Naive thymus-derived CD4-positive, alpha-beta T cell (primary cell): ENCODE results near the gene GLIPR1L2. TPM values are rescaled to one million over a fixed set of nuclear protein-coding genes. Genes with fewer than 3 reads are reported as not detected.
"Not testable (repeated sequence)": the region's sequence is repeated elsewhere in the genome, so short reads cannot be mapped to it uniquely, and the experiment has no call there.

Source experiments
- ATAC-seq: fragments of 150-1000 bp; cut with Tn5 transposase; 2 replicates; pipeline ENCODE4 v1.10.0; 2021; ENCODE audit warnings: mild to moderate bottlenecking, moderate library complexity
- CTCF ChIA-PET: fragments of 350-600 bp; sonication (Branson Sonifier 250); formaldehyde crosslinking; loops from one replicate; lab custom pipeline; 2021; ENCODE audit warnings: antibody characterized with exemption; lab: Charles Lee
- POLR2A ChIA-PET: fragments of 350-600 bp; sonication (Branson Sonifier 250); formaldehyde crosslinking; loops from one replicate; lab custom pipeline; 2021; ENCODE audit warnings: antibody characterized with exemption, inconsistent platforms; lab: Charles Lee
- DNase-seq, 9 donors: peaks; one replicate each; pipeline versions ENCODE4 v3.0.0 to v3.0.0-alpha.2; 2020 to 2022; ENCODE audit warnings: mixed read lengths in 1 of 9
- H3K27ac ChIP-seq: one replicate; pipeline ENCODE4 v1.7.0; 2013; ENCODE audit warnings: mild to moderate bottlenecking, low read depth, low read length, moderate library complexity
- H3K27me3 ChIP-seq, 2 donors: one replicate each; pipeline ENCODE4 v1.7.0; 2013; ENCODE audit warnings: low read length in 2 of 2, mild to moderate bottlenecking in 2 of 2, moderate library complexity in 2 of 2; ENCODE audit not compliant: control insufficient read depth in 2 of 2, insufficient read depth in 2 of 2
- H3K36me3 ChIP-seq, 3 experiments: 1 replicate in 2 of 3; 2 replicates in 1 of 3; pipeline ENCODE4 v1.7.0; 2013; ENCODE audit warnings: low read length in 3 of 3, mild to moderate bottlenecking in 3 of 3, moderate library complexity in 1 of 3; ENCODE audit not compliant: insufficient read depth in 3 of 3, control insufficient read depth in 2 of 3
- H3K4me1 ChIP-seq, 2 donors: one replicate each; pipeline ENCODE4 v1.7.0; 2013; ENCODE audit warnings: low read length in 2 of 2, mild to moderate bottlenecking in 2 of 2, moderate library complexity in 1 of 2; ENCODE audit not compliant: control insufficient read depth in 2 of 2, insufficient read depth in 2 of 2
- H3K4me3 ChIP-seq: 2 replicates; pipeline ENCODE4 v1.7.0; 2013; ENCODE audit warnings: mild to moderate bottlenecking, low read length
- H3K9me3 ChIP-seq, 3 experiments: 1 replicate in 2 of 3; 2 replicates in 1 of 3; pipeline ENCODE4 v1.7.0; 2013; ENCODE audit warnings: low read length in 3 of 3; ENCODE audit not compliant: control insufficient read depth in 2 of 3
- H3K27ac Mint-ChIP-seq, 9 donors: one replicate each; pipeline ENCODE4 v1.8.0; 2020 to 2022; ENCODE audit warnings: mixed read lengths in 9 of 9, mild to moderate bottlenecking in 8 of 9, moderate library complexity in 5 of 9, inconsistent platforms in 2 of 9
- H3K27me3 Mint-ChIP-seq, 5 donors: one replicate each; pipeline ENCODE4 v1.8.0; 2021 to 2022; ENCODE audit warnings: mixed read lengths in 5 of 5, mild to moderate bottlenecking in 1 of 5
- H3K36me3 Mint-ChIP-seq, 5 donors: one replicate each; pipeline ENCODE4 v1.8.0; 2020 to 2022; ENCODE audit warnings: mixed read lengths in 5 of 5, mild to moderate bottlenecking in 3 of 5, inconsistent platforms in 1 of 5
- H3K4me1 Mint-ChIP-seq, 7 donors: one replicate each; pipeline ENCODE4 v1.8.0; 2020 to 2022; ENCODE audit warnings: mixed read lengths in 7 of 7, mild to moderate bottlenecking in 3 of 7, inconsistent platforms in 1 of 7
- H3K4me3 Mint-ChIP-seq, 10 donors: one replicate each; pipeline ENCODE4 v1.8.0; 2020 to 2022; ENCODE audit warnings: mild to moderate bottlenecking in 10 of 10, mixed read lengths in 10 of 10, moderate library complexity in 6 of 10, inconsistent platforms in 2 of 10
- H3K9me3 Mint-ChIP-seq, 11 donors: one replicate each; pipeline ENCODE4 v1.8.0; 2020 to 2022; ENCODE audit warnings: mixed read lengths in 11 of 11, mild to moderate bottlenecking in 4 of 11, inconsistent platforms in 1 of 11, moderate library complexity in 1 of 11
- intact Hi-C, 2 donors: fragments of 100-400 bp; cut with micrococcal nuclease; formaldehyde crosslinking; loops; one replicate each; pipeline ENCODE4 v1.15.1; 2023
- polyA plus RNA-seq, 2 donors: library from polyadenylated mRNA; unstranded; fragments of 300-500 nt; fragmentation: Illumina TruSeq; gene quantifications; one replicate each; pipeline ENCODE4 v1.2.3, GENCODE V29; 2021
- total RNA-seq, 6 experiments: library from RNA in 5 of 6; stranded (reverse) in 5 of 6; gene quantifications; 1 replicate in 5 of 6; 2 replicates in 1 of 6; pipeline ENCODE4 v1.2.3 and lab custom pipeline; 2021 to 2026

Gene GLIPR1L2
- total and polyA plus RNA-seq, 7 experiments from 2014 or later, result 0.22 to 2.3 (median 1.1) TPM

- H3K9me3 Mint-ChIP-seq, result peaks cover 0 to 46% (median 10%) of the 10 kb centered on the region in 11 donors
- Histone ChIP-seq H3K4me3 (no peak overlapping the region), H3K27me3 (no peaks in the 10 kb centered on the region), H3K36me3 (no peaks in the 10 kb centered on the region), H3K9me3 (peaks cover 0 to 3% (median 0%) of the 10 kb centered on the region in 3 experiments), H3K4me1 (peaks cover 0 to 6% of the 10 kb centered on the region in 2 donors), H3K27ac (no peak overlapping the region)
- H3K4me3 Mint-ChIP-seq, result peak overlapping the region in 1 of 10 donors; percentile 19
- H3K27ac Mint-ChIP-seq, result no peak overlapping the region
- peaks cover 0 to 14% (median 0%) of the 10 kb centered on the region in 7 donors for H3K4me1 Mint-ChIP-seq
- peaks cover 5 to 19% (median 12%) of the 10 kb centered on the region in 5 donors for H3K27me3 Mint-ChIP-seq
- intact Hi-C loops, result no loop called here
- ChIA-PET POLR2A (no interaction called here), CTCF (interaction anchor here (0.7 to 1.4 kb wide), 4 partner anchors 47 to 67 kb away, joined by 3 to 8 read pairs (median 4); no protein-coding TSS in a partner anchor)
- DNase-seq, result peak in 1 of 9 donors; percentile 14
- peak; percentile 60 for ATAC-seq
- H3K36me3 Mint-ChIP-seq, result peaks cover 0 to 9% (median 6%) of the 10 kb centered on the region in 5 donors
Observed at GRCh38 chr12:75438059-75438754, 47.3 kb downstream of the GLIPR1L2 start.

GRCh38 chr12:75439048-75439447 is 48.2 kb downstream of the GLIPR1L2 start:
- CTCF ChIA-PET, result interaction anchor here (1.4 kb wide), 1 partner anchor 49 kb away, joined by 8 read pairs; no protein-coding TSS in a partner anchor
- H3K9me3 ChIP-seq, result peaks cover 0 to 3% (median 0%) of the 10 kb centered on the region in 3 experiments
- no peak overlapping the region for H3K27ac ChIP-seq
- no peak overlapping the region for H3K27ac Mint-ChIP-seq
- peaks cover 0 to 46% (median 10%) of the 10 kb centered on the region in 11 donors for H3K9me3 Mint-ChIP-seq
- no peaks in the 10 kb centered on the region for H3K27me3 ChIP-seq
- H3K4me3 ChIP-seq, result no peak overlapping the region
- POLR2A ChIA-PET, result no interaction called here
- peaks cover 0 to 9% (median 6%) of the 10 kb centered on the region in 5 donors for H3K36me3 Mint-ChIP-seq
- peaks cover 7 to 23% (median 12%) of the 10 kb centered on the region in 5 donors for H3K27me3 Mint-ChIP-seq
- intact Hi-C loops, result no loop called here
- H3K36me3 ChIP-seq, result no peaks in the 10 kb centered on the region
- no peak overlapping the region for H3K4me3 Mint-ChIP-seq
- H3K4me1 Mint-ChIP-seq, result peaks cover 0 to 14% (median 0%) of the 10 kb centered on the region in 7 donors
- H3K4me1 ChIP-seq, result peaks cover 0 to 6% of the 10 kb centered on the region in 2 donors
- DNase-seq (no peak), ATAC-seq (no peak)

GRCh38 chr12:75439930-75440329 is 49.0 kb downstream of the GLIPR1L2 start:
- H3K36me3 Mint-ChIP-seq, result peaks cover 0 to 7% (median 6%) of the 10 kb centered on the region in 5 donors

DNA sequence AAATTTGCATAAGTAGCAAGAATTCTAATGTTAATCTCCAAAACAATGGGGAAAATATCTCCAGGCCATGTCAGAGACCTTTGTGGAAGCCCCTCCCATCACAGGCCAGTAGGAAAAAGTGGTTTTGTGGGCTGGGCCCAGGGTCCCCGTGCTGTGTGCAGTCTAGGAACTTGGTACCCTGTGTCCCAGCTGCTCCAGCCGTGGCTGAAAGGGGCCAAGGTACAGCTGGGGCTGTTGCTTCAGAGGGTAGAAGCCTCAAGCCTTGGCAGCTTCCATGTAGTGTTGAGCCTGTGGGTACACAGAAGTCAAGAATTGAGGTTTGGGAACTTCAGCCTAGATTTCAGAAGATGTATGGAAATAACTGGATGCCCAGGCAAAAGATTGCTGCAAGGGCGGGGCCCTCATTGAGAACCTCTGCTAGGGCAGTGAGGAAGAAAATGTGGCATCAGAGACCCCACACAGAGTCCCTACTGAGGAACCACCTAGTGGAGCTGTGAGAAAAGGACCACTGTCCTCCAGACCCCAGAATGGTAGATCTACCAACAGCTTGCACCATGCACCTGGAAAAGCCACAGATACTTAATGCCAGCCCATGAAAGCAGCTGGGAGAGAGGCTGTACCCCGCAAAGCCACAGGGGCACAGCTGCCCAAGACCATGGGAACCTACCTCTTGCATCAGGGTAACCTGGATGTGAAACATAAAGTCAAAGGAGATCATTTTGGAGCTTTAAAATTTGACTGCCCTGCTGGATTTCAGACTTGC is 51.0 kb downstream of the GLIPR1L2 start:
- H3K4me3 ChIP-seq, H3K36me3 ChIP-seq, H3K27ac Mint-ChIP-seq, intact Hi-C loops, H3K9me3 ChIP-seq, H3K27ac ChIP-seq, H3K4me3 Mint-ChIP-seq, H3K4me1 ChIP-seq, POLR2A ChIA-PET, H3K27me3 ChIP-seq, CTCF ChIA-PET, H3K36me3 Mint-ChIP-seq, DNase-seq, ATAC-seq: not testable (repeated sequence)
- peaks cover 0 to 25% (median 6%) of the 10 kb centered on the region in 11 donors for H3K9me3 Mint-ChIP-seq
- peaks cover 7 to 23% (median 14%) of the 10 kb centered on the region in 5 donors for H3K27me3 Mint-ChIP-seq
- peaks cover 0 to 14% (median 0%) of the 10 kb centered on the region in 7 donors for H3K4me1 Mint-ChIP-seq

More at GRCh38 chr12:75439930-75440329, 49.0 kb downstream of the GLIPR1L2 start:
- ChIA-PET POLR2A (no interaction called here), CTCF (interaction anchor here (0.7 kb wide), 1 partner anchor 105 kb away, joined by 3 read pairs; the partner anchor contains the start of gene GLIPR1L1)
- Histone ChIP-seq H3K27ac (no peak overlapping the region), H3K4me3 (no peak overlapping the region), H3K4me1 (peaks cover 0 to 6% of the 10 kb centered on the region in 2 donors), H3K36me3 (no peaks in the 10 kb centered on the region), H3K9me3 (peaks cover 0 to 3% (median 0%) of the 10 kb centered on the region in 3 experiments), H3K27me3 (no peaks in the 10 kb centered on the region)
- no peak for DNase-seq
- no peak overlapping the region for H3K27ac Mint-ChIP-seq
- H3K9me3 Mint-ChIP-seq, result peaks cover 0 to 39% (median 10%) of the 10 kb centered on the region in 11 donors
- peaks cover 7 to 23% (median 12%) of the 10 kb centered on the region in 5 donors for H3K27me3 Mint-ChIP-seq
- intact Hi-C loops, result no loop called here
- ATAC-seq, result no peak
- H3K4me1 Mint-ChIP-seq, result peaks cover 0 to 14% (median 0%) of the 10 kb centered on the region in 7 donors
- H3K4me3 Mint-ChIP-seq, result no peak overlapping the region

DNA sequence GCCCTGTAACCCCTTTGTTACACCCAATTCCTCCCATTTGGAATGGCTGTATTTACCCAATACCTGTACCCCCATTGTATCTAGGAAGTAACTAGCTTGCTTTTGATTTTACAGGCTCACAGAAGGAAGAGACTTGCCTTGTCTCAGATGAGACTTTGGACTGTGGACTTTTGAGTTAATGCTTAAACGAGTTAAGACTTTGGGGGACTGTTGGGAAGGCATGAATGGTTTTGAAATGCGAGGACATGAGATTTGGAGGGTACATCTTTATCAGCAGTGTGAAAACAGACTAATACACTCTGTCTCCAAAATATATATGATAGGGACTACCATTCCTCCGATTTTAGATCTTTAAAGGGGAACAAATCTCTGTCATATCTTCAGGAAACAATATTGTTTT is 51.6 kb downstream of the GLIPR1L2 start:
- H3K27me3 ChIP-seq, H3K9me3 ChIP-seq, DNase-seq, H3K27ac Mint-ChIP-seq, intact Hi-C loops, H3K4me3 ChIP-seq, H3K36me3 Mint-ChIP-seq, ATAC-seq, CTCF ChIA-PET, H3K4me1 ChIP-seq, H3K4me3 Mint-ChIP-seq, H3K36me3 ChIP-seq, H3K27ac ChIP-seq, POLR2A ChIA-PET: not testable (repeated sequence)
- H3K27me3 Mint-ChIP-seq, result peaks cover 7 to 23% (median 14%) of the 10 kb centered on the region in 5 donors
- peaks cover 0 to 19% (median 5%) of the 10 kb centered on the region in 11 donors for H3K9me3 Mint-ChIP-seq
- peaks cover 0 to 13% (median 0%) of the 10 kb centered on the region in 7 donors for H3K4me1 Mint-ChIP-seq

- intact Hi-C loops, result no loop called here
- Histone ChIP-seq H3K4me3 (no peak overlapping the region), H3K9me3 (no peaks in the 10 kb centered on the region), H3K27ac (no peak overlapping the region), H3K36me3 (no peaks in the 10 kb centered on the region), H3K4me1 (no peaks in the 10 kb centered on the region), H3K27me3 (no peaks in the 10 kb centered on the region)
- H3K36me3 Mint-ChIP-seq, result peaks cover 0 to 7% (median 6%) of the 10 kb centered on the region in 5 donors
- no peak overlapping the region for H3K27ac Mint-ChIP-seq
- no peak overlapping the region for H3K4me3 Mint-ChIP-seq
- peaks cover 0 to 4% (median 0%) of the 10 kb centered on the region in 7 donors for H3K4me1 Mint-ChIP-seq
- POLR2A ChIA-PET, result no interaction called here
- H3K27me3 Mint-ChIP-seq, result peaks cover 7 to 23% (median 14%) of the 10 kb centered on the region in 5 donors
- ATAC-seq (no peak), DNase-seq (no peak)
- H3K9me3 Mint-ChIP-seq, result peaks cover 0 to 11% (median 5%) of the 10 kb centered on the region in 11 donors
- CTCF ChIA-PET, result no interaction called here
Observed at GRCh38 chr12:75443709-75444108, 52.8 kb downstream of the GLIPR1L2 start.
